HG03135 (cell line): Measurements from ENCODE around the gene CHST15.

Experiments
- ATAC-seq: cut with Tn5 transposase; IDR thresholded peaks from one replicate; pipeline ENCODE4 v1.9.1; 2021; ENCODE audit warnings: mild to moderate bottlenecking, moderate library complexity; ENCODE audit not compliant: unreplicated experiment

The CHST15 gene

DNA sequence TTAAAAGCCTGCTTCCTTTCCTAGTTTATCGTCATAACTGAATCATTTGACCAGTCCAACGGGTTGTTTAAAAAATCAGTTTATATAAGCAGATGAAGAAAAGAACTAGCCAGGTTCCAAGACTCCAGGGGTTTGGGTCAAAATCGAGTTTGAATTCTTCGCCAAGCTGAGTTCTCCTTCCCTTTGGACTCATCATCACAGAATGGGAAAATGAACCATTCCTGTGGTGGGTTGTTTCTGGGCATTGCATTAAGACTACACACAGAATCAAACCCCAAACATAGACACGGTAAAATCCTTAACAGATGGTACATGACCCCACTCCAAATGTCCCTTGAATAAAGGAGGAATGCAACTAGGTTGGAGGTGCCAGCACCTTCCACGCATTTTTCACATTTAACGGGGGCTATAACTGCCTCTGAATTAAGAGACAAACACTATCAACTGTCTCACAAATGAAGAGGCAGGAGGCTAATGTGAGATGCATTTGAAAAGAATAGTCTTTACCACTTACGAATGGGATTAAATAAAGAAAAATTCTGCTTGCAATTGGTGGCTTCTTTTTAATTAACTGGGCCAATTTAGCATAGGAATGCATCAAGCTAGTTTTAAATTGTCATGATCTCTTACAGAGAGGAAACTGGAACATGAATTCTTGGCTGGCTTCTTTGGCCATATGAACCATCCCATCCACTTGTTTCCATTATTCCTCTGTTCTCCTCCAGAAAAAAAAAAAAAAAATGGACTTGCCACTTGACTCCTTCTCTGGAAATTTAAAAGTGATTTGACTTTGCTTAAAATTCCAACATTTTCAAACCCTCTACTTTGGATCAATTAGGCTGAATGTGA is 61.1 kb downstream of the CHST15 start:
- ATAC-seq, result no peak

DNA sequence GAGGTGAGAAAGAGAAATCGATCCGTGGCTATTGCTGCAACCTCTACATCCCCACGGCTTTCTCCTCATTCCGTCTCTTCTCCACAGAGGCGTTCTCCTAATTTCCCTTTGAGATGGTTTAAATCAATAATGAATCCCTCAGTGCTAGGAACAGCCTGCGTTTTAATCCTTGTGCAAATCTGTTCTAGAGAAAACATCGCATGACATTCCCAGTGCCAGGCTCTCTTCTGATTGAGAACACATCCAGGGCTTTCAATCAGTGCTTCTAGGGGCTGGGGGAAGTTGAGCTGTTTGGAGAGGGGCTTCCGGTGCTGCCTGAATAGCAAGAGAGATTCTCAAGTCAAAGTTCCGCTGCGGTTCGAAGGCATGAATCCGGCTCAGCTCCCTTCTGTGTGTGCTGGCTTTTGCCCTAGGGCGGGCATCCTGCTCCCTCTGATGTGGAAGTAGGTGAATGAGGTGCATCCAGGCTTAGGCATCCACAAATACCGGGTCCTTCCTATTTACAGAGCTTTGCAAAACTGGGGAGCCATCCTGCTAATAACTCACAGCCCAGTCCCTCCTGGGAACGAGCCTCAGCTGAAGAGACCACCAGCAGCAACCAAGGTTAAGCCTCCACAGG is 62.8 kb downstream of the CHST15 start:
- ATAC-seq, result no peak

DNA sequence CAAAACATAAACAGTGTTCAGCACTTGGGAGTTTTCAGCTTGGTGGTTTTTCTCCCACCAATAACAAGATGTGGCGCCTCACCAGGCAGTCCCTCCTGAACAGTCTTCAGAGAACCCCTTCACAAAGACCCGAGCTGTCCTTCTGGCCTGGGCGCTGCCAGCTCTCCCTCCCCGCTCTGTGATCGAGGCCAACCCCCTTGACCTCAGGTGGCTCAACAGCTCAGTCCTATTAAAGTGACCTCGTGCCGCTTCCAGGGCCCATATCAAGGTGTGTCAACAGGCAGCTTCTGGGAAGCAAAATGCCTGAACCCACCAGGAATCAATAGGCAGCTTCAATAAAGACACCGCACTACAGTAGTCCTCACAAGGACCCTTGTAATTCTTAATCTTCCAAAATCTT is 63.3 kb downstream of the CHST15 start:
- no peak for ATAC-seq

DNA sequence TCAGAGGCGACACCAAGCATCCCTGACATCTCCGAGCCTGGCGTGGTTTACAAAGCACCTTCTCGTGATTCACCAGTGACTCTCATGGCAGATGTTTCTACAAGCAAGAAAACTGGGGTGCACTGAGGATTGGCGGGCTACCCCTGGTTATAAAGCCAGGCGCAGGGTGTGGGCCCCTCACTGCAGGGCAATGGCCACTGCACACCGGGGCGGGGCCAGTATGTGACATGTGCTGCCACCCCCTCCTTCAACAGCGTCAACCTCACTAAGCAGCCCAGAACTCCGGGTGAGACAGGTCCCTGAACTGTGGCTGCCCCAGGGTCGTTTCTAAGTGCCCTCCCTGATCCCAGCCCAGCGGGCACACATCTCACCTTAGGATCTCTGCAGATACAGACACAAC is 63.8 kb downstream of the CHST15 start:
- no peak for ATAC-seq

DNA sequence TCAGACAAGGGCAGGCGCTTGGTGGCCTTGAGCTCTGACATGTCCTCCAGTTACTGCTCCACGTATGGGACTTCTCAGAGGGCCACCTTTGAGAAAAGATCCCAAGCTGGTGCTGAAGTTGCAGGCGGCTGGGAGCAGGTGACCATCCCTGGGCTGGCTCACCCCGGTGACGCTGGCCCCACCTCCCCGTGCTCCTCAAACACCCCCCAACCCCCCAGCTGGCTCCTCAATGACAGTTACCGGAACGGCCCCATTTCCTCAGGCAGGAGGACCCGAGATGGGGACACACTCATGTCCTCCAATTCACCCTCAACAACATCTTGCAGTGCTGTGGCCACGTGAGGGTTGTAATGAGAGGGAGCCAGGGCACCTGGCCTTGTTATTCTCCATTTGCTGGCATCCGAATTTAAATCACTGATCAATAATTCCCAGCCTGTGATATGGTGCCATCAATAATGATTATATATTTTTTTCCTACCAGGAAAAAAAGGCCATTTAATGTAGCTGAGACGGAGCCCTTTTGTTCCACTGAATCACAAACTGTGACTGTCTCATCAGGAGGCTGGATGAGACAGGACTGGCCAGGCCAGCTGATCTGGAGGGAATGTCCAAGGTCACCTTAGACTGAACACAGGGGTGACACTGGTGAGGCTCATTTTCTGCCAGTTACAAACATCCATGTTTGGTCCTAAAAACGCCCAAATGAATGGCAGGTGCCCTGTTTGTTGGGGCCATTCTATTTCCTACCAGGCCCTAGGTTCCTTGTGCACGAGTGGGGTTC is 64.5 kb downstream of the CHST15 start:
- no peak for ATAC-seq

DNA sequence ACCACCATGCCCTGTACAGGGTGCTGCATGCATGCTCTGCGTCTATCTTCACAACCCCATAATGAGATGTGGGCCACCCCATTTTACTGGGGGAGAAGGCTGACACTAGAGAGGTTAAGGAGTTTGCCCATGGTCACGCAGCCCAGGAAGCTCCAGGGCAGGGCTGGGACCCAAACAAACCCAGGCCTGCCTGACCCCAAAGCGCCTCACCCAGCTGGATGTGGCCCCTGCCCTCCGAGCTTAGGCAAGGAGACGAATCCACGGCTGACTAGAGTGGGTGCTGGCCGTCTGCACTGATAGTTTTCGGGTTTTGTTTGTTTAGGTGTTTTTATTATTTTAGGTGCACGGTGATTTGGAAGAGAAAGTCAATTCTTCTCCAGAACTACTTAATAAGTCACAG is 65.7 kb downstream of the CHST15 start:
- no peak for ATAC-seq

DNA sequence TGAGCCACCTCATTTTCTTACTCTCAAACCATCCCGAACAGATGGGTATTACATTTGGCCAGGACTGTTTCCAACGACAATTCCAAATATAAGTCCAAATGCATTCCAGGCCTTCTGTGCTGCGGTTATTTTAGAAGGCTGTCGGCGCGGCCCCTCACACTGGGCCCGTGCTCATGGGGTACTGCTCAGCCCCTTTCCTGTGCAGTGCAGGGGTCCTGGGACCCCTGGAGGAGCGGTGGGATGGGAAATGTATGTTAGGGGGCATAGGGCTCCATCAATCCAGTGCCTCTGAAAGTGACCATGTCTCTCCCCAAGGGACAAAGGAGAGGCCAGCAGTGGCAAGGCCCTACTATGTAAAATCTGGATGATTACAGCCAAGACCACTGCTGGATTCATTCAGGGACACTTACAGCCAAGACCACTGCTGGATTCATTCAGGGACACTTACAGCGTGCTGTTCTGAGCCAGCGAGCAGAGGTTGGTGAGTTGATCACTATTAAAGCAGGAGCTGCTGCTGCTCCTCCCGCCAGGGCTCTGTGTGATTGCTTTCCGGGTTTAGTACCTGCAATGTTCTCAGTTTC is 66.3 kb downstream of the CHST15 start:
- no peak for ATAC-seq

DNA sequence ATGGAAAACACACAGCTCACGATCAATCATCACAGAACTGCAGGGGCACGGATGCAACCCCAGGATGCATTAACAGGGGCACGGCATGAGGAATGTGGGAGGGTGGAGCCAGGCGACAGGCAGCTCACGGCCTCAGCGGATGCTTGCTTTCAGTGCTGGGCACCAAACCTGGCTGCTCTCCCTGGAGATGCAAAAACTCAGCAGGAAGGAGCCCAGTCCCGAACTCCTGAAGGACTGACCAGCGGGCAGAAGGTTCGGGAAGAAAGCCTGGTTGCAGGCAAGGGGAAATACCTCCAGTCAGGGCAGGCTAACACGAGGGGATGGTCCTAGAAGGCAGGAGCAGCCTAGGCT is 66.8 kb downstream of the CHST15 start:
- no peak for ATAC-seq

DNA sequence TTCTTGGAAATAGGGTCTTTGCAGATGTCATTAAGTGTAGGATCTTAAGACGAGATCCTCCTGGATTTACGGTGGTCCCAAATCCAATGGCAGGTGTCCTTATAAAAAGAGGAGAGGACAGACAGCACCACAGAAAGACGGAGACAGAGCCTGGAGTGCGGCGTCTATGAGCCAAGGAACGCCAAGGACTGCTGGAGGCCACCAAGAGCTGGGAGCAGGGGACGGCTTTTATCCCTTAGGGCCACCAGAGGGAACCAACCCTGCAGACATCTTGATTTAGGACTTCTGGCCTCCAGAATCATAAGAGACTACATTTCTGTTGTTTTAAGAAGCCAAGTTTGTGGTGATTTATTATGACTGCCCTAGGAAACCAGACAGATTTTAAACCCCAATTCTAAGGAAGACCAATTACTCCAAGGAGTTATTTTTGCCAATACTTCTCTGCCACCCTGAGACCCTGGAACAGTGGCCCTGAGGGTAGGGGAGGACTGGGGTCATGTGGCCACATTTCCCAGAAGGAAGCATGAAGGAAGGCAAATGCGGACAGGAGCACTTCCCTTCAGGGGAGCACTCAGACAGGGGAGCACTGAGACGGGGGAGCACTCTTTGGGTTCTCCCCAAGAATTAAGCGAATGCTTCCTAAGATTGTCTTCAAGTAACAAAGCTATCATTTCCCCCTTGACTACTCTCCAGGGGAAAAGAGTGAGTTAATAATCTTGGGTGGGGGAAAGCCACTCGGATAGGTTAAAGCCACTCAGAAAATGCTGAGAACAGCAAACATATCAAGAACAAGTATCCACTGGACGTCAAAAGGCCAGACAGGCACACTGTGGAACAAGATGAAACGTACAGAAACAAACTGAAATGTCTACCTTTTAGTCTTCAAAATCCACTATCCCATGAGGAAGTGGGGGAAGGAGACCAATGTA is 67.5 kb downstream of the CHST15 start:
- ATAC-seq, result no peak

DNA sequence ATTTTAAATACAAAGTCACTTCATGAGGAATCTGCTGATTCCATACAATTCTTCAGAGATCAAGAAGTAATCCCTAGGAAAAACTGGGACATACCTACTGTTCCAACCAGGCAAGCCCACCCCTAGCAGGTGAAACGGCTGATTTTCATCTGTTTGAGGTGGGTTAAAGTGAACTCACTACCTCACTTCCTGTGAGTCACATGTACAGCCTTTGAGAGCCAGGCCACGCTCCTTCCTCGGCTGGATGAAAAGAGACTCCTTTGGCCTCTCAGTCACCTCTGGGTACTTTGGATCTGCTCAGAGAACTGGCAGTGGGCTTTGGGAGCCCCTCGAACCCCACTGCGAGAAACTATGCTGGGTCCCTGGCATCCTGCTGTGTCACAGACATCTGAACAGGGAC is 68.2 kb downstream of the CHST15 start:
- no peak for ATAC-seq

DNA sequence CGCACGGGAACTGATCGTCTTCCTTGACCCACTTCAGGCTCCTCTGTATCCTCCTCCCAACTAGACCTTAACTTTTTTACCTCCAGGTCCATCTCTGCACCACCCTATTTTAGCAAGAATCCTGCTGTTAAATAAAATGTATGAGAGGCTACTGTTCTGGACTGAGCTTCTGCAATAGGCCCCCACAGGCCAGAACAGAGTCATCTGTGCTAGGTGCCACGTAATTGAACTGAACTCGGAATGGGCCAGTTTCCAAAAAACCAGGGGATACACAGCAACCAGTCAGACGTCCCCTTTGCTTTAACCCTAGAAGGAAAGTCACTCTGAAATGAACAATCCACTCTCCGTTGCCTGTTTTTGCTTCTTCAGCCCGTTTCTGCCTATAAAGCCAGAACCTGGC is 71.3 kb downstream of the CHST15 start:
- ATAC-seq, result no peak

DNA sequence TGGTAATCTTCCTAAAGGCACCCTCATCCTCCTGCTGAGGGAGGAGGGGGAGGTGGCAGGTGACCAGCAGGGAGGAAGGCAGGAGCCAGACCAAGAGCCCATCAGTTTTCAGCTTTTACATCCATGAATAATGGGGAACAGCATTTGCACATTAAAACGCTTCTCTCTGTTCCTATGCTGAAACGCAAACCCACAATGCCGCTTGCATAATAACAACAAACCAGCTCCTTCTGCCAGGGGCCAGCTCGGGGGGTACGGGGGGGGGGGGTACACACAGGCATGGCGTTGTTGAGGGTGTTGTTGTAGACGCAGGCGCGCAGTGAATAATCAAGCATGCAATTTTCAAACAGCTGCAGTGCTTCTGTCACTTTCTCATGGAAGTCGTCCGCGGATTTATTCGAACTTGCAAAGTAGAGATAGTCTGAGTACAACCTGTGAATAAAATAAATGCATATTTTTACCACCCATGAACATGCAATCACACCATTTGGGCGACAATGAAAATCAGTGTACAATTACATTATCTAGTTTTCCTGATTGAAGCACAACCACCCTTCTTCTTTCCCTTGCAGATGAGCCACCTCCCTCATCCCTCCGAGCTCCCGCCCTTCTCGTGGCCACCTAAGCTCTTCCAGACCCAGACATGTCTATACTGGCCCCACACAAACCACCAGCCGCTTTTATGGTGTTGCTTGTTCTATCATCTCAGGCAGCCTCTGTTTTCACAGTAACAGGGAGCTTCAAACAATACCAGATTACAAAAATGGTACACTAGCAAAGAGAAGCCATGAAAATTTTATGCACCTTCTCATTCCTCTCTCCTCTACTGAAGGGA is 72.2 kb downstream of the CHST15 start:
- ATAC-seq, result no peak

DNA sequence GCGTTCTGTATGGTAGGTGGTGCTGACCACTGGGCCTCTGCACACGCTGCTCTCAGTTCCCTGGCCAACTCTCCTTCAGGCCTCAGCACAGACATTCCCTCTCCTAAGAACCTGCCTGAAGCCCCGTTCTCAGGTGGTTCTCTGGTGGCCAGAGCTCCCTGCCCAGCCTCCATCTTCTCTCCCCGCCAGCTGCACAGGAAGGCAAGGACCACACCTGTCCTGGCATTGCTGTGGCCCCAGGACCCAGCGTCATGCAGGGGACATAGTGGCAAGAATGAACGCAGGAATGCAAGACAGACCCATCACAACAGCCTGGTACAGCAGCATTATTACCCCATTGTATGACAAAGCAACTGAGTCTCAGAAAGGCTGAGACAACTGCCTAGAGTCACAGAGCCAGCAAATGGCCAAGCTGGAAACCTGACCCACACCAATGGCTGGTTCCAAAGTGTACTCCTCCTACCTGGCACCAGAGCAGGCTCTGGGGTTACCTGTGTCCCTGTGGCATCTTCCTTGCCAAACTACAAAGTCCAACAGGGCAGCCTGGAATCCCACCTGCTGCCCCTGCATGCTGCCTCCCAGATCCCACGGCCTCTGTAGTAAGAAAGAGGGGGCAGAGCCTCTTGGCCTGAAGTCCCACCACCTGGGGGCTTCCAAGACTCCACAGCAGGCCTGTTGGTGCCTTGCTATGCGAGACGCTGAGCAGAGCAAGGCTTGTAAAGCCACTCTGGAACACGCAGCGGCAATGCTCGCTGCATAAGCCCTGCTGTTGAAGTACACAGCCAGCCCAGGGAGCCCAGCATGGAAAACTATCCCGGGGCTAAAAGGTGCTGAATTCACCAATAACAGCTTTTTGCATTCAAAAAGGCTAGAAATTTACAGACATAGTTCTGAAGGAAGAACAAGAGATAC is 73.3 kb downstream of the CHST15 start:
- no peak for ATAC-seq

DNA sequence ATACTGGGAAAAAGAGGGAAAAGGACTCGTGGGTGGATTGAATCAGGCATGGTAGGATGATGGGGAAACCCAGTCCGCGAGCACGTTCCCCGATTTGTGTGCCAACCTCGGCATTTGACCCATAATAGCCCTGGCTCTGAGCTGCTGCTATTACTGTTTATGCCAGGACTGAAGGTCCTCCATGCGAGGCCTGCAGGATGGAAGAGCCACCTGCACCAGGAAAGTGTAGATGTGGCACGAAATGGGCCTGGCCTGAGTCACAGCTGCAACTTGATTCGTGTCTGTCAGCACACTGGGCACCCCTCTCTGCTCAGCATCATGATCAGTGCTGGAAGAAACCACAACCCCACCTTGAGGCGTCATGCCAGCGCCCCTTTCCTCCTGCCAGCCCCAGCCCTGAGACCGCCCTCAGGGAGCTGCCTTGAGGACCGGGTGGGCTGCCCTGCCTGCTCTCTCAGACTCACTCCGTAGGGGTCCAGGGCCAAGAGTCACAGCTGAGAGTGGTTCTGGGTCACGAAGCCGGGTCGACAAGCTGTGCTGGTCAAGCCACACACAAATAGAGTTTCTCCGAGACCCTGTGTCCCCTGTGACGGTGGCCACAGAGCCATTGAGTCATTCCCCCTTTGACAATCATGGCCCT is 74.4 kb downstream of the CHST15 start:
- ATAC-seq, result no peak

DNA sequence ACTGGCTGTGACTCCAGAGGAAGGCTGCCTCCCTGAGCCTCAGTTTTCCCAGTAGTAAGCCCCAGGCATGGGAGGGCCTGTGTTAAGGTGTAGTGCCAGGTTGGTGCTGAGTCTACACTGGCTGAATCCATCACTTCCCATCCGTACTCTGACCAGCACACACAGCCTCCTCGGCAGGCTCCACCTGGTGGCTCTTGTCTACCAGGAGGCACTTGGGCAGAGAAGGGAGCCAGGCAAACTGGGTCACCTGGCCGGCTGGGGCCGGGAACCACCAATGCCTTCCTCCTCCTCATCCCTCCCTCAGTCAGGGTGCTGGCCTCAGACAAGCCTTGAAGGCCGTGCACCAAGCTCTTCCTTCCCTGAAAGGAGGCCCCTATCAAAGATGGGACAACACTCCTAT is 75.7 kb downstream of the CHST15 start:
- no peak for ATAC-seq

DNA sequence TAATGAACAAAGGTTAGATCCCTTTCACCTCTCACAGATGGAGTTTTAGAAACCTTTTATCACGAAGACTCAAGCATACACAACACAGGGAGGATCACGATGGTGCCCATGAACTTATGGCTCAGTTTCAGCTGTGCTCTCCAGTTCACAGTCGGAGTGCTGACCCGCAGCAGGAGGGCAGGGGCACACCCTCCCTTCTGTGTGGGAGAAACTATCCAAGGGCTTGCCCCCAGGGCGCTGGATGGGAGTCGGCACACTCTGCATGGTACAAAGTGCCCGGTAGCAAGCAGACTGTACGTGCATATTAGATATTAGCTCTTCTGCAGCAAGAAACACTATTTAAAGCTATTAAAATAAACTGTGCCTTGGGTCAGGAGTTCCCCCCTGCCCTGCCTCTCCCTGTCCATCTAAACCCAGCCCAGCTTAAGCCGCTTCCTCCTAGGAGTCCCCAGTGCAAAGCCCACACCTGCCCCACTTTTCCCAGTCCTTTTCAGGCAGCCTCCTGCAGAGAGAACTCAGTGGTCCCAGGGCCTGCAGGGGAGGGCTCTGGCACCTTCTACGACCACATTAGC is 76.5 kb downstream of the CHST15 start:
- ATAC-seq, result no peak

DNA sequence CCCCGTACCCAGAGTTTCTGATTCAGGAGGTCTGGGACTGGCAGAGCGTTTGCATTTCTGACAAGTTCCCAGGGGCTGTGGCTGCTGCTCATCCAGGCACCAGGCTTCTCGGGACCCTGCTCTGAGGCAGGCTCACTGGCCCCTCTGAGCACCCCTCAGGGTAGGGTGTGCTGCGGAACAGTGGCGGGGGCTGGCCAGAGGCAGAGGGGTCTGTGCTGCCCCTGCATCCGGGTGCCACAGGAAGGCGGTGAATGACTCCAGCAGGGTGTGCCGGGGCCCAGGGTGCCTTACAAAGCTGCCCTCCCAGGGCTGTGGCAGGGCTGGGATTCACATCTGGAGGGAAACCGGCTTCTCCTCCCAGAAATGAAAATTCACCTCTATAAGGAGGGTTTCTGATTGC is 77.4 kb downstream of the CHST15 start:
- ATAC-seq, result no peak
